Lung (tissue), 12 donors: ENCODE results near the gene XDH. TPM values are rescaled to one million over a fixed set of nuclear protein-coding genes. Genes with fewer than 3 reads are reported as not detected.

Experiments
- ATAC-seq: fragments of 200-7000 bp; cut with Tn5 transposase; one replicate; pipeline ENCODE4 v1.9.1; 2020; ENCODE audit warnings: moderate number of reproducible peaks; ENCODE audit not compliant: insufficient read depth, low FRiP score
- DNase-seq, 3 donors: peaks; one replicate each; pipeline ENCODE4 v3.0.0-alpha.2; 2013 to 2017
- H3K27ac ChIP-seq, 2 donors: one replicate each; pipeline ENCODE4 v1.5.1; 2013; ENCODE audit warnings: mild to moderate bottlenecking in 2 of 2, moderate library complexity in 2 of 2, control low read depth in 1 of 2, inconsistent platforms in 1 of 2, low read depth in 1 of 2, low read length in 1 of 2
- H3K27me3 ChIP-seq, 3 donors: one replicate each; pipeline ENCODE4 v1.5.1; 2013; ENCODE audit warnings: low read length in 2 of 3; ENCODE audit not compliant: control insufficient read depth in 3 of 3, insufficient read depth in 3 of 3
- H3K36me3 ChIP-seq, 4 donors: one replicate each; pipeline ENCODE4 v1.5.1; 2013; ENCODE audit warnings: low read length in 4 of 4, mild to moderate bottlenecking in 1 of 4, moderate library complexity in 1 of 4; ENCODE audit not compliant: control insufficient read depth in 4 of 4, insufficient read depth in 4 of 4
- H3K4me1 ChIP-seq, 5 donors: one replicate each; pipeline ENCODE4 v1.5.1; 2013; ENCODE audit warnings: low read length in 5 of 5, mild to moderate bottlenecking in 2 of 5, moderate library complexity in 1 of 5; ENCODE audit not compliant: control insufficient read depth in 5 of 5, insufficient read depth in 5 of 5
- H3K4me3 ChIP-seq: one replicate; pipeline ENCODE4 v1.5.1; 2013; ENCODE audit warnings: mild to moderate bottlenecking, control low read depth, moderate library complexity
- H3K9ac ChIP-seq, 2 donors: one replicate each; pipeline ENCODE4 v1.5.1; 2013; ENCODE audit warnings: low read length in 2 of 2, control low read depth in 1 of 2; ENCODE audit not compliant: insufficient read depth in 1 of 2
- H3K9me3 ChIP-seq, 4 donors: one replicate each; pipeline ENCODE4 v1.5.1; 2013; ENCODE audit warnings: low read length in 3 of 4, mild to moderate bottlenecking in 1 of 4, moderate library complexity in 1 of 4; ENCODE audit not compliant: control insufficient read depth in 4 of 4, insufficient read depth in 3 of 4
- CTCF ChIP-seq: IDR thresholded peaks from 2 replicates; pipeline ENCODE4 v1.5.1; 2012; ENCODE audit warnings: mild to moderate bottlenecking; ENCODE audit errors: control extremely low read depth, extremely low read depth
- WGBS, 2 donors: extraction: QIAGEN DNeasy Blood & Tissue Kit; methylation state at CpG; one replicate each; pipeline ENCODE4 v1.1.7; 2013; 5-methylcytosine and 5-hydroxymethylcytosine counted together
- polyA plus RNA-seq, 2 donors: library from polyadenylated mRNA; stranded (reverse); fragments of 200-250 nt; gene quantifications; one replicate each; pipeline ENCODE4 v1.2.1, GENCODE V29; 2013
- total RNA-seq, 2 donors: library from RNA; depleted of rRNA in 1 of 2; stranded (reverse); fragments of >200 nt in 1 of 2; gene quantifications; one replicate each; pipeline ENCODE4 v1.2.1, GENCODE V29; 2014 to 2021
- donor health status: control.
- donor health status: control.
- donor health status: Bipolar disorder and iron deficiency.
- donor health status: healthy.
- donor health status: DM: yes; HTN: yes; CAD: no.

The XDH gene
- total and polyA plus RNA-seq, 4 donors = 0.12 to 1.5 (median 0.60) TPM

GRCh38 chr2:31390324-31390723 lies 24.2 kb downstream of the XDH start:
- peaks cover 0 to 1% (median 0%) of the 10 kb centered on the region in 5 donors for H3K4me1 ChIP-seq
- TF ChIP-seq CTCF = no peak
- no peaks in the 10 kb centered on the region for H3K36me3 ChIP-seq
- ATAC-seq (no peak), DNase-seq (no peak)
- H3K9me3 ChIP-seq = no peaks in the 10 kb centered on the region
- no peak overlapping the region for H3K27ac ChIP-seq
- H3K4me3 ChIP-seq = no peak overlapping the region
- peaks cover 0 to 2% (median 0%) of the 10 kb centered on the region in 3 donors for H3K27me3 ChIP-seq
- H3K9ac ChIP-seq = no peak overlapping the region

- Histone ChIP-seq H3K27ac (no peak overlapping the region), H3K36me3 (no peaks in the 10 kb centered on the region), H3K9ac (no peak overlapping the region), H3K9me3 (no peaks in the 10 kb centered on the region), H3K4me3 (no peak overlapping the region), H3K27me3 (peaks cover 0 to 2% (median 0%) of the 10 kb centered on the region in 3 donors), H3K4me1 (peaks cover 0 to 1% (median 0%) of the 10 kb centered on the region in 5 donors)
- 82 to 88% methylated on average over 4 of the region's 4 CpGs for WGBS, 2 donors
- DNase-seq (no peak), ATAC-seq (no peak)
- no peak for TF ChIP-seq CTCF
These were observed 25.8 kb downstream of the XDH start for GRCh38 chr2:31388736-31389135.

GRCh38 chr2:31387850-31388249 lies 26.7 kb downstream of the XDH start:
- Histone ChIP-seq H3K4me1 (peaks cover 0 to 1% (median 0%) of the 10 kb centered on the region in 5 donors), H3K36me3 (no peaks in the 10 kb centered on the region), H3K27ac (no peak overlapping the region), H3K4me3 (no peak overlapping the region), H3K27me3 (peaks cover 0 to 2% (median 0%) of the 10 kb centered on the region in 3 donors), H3K9ac (no peak overlapping the region), H3K9me3 (no peaks in the 10 kb centered on the region)
- TF ChIP-seq CTCF = no peak
- DNase-seq = no peak
- WGBS, 2 donors = 75 to 92% methylated on average over 8 of the region's 8 CpGs
- no peak for ATAC-seq

GRCh38 chr2:31386648-31387047 lies 27.9 kb downstream of the XDH start:
- ATAC-seq = no peak
- H3K27me3 ChIP-seq = peaks cover 0 to 2% (median 0%) of the 10 kb centered on the region in 3 donors
- H3K36me3 ChIP-seq = no peaks in the 10 kb centered on the region
- DNase-seq = no peak
- H3K9ac ChIP-seq = no peak overlapping the region
- H3K9me3 ChIP-seq = no peaks in the 10 kb centered on the region
- peaks cover 0 to 1% (median 0%) of the 10 kb centered on the region in 5 donors for H3K4me1 ChIP-seq
- no peak for TF ChIP-seq CTCF
- no peak overlapping the region for H3K27ac ChIP-seq
- H3K4me3 ChIP-seq = no peak overlapping the region
